Forelimb muscle (tissue), 1 donor: ENCODE data around the gene APOH. TPM values are rescaled to one million over a fixed set of nuclear protein-coding genes. Genes with fewer than 3 reads are reported as not detected.

Experiments
- DNase-seq: peaks from one replicate; pipeline ENCODE4 v3.0.0-alpha.2; 2013; ENCODE audit warnings: low read depth
- polyA plus RNA-seq: library from polyadenylated mRNA; unstranded; fragments of 120-200 nt; gene quantifications from one replicate; pipeline ENCODE4 v1.2.1, GENCODE V29; 2013; ENCODE audit not compliant: insufficient read length

The APOH gene
- polyA plus RNA-seq, 1 donor: not detected

- no peak for DNase-seq
These were observed 6.3 kb upstream of the APOH start for GRCh38 chr17:66235377-66235994.

- DNase-seq: no peak
These were observed 5.4 kb upstream of the APOH start for GRCh38 chr17:66234611-66235010.

- no peak for DNase-seq
These were observed 4.0 kb upstream of the APOH start for GRCh38 chr17:66233023-66233753.

GRCh38 chr17:66230922-66231591 lies 1.8 kb upstream of the APOH start:
- no peak for DNase-seq

GRCh38 chr17:66229783-66230538 lies 746 bp upstream of the APOH start:
- DNase-seq: no peak

- DNase-seq: no peak
These were observed 1.8 kb downstream of the APOH start for GRCh38 chr17:66227212-66228045.

GRCh38 chr17:66222798-66223350 lies 6.3 kb downstream of the APOH start:
- DNase-seq: no peak

GRCh38 chr17:66221755-66222530 lies 7.3 kb downstream of the APOH start:
- no peak for DNase-seq

GRCh38 chr17:66221343-66221742 lies 7.9 kb downstream of the APOH start:
- no peak for DNase-seq

- no peak for DNase-seq
These were observed 9.0 kb downstream of the APOH start for GRCh38 chr17:66220079-66220835.

GRCh38 chr17:66215529-66215911 lies 13.7 kb downstream of the APOH start:
- DNase-seq: no peak

GRCh38 chr17:66214884-66215528 lies 14.2 kb downstream of the APOH start:
- no peak for DNase-seq

- DNase-seq: no peak
These were observed 18.0 kb downstream of the APOH start for GRCh38 chr17:66211047-66211810.

- DNase-seq: no peak
These were observed 19.0 kb downstream of the APOH start for GRCh38 chr17:66210208-66210574.

GRCh38 chr17:66207936-66208335 lies 21.3 kb downstream of the APOH start:
- DNase-seq: no peak

- DNase-seq: no peak
These were observed 25.8 kb downstream of the APOH start for GRCh38 chr17:66203274-66204015.

GRCh38 chr17:66200685-66201092 lies 28.5 kb downstream of the APOH start:
- DNase-seq: no peak

GRCh38 chr17:66198242-66198641 lies 31.0 kb downstream of the APOH start:
- DNase-seq: no peak
